HG03460 (cell line): Measurements from ENCODE around the gene TTC32.
"Not testable (repeated sequence)": the region's sequence is repeated elsewhere in the genome, so short reads cannot be mapped to it uniquely, and the experiment has no call there.

Source experiments
- ATAC-seq: cut with Tn5 transposase; IDR thresholded peaks from one replicate; pipeline ENCODE4 v1.9.1; 2021; ENCODE audit not compliant: unreplicated experiment

The TTC32 gene

GRCh38 chr2:19901442-19902215, at the start of gene TTC32:
TTC32 (minus strand) TSS chr2:19901983; CDS start chr2:19901854, 129 bp downstream.
- peak; percentile 83 for ATAC-seq

- no peak for ATAC-seq
Measured at GRCh38 chr2:19949071-19949470, 47.3 kb upstream of the TTC32 start.

- no peak for ATAC-seq
Measured at GRCh38 chr2:19947184-19947940, 45.6 kb upstream of the TTC32 start.

- no peak for ATAC-seq
Measured at GRCh38 chr2:19944205-19944845, 42.5 kb upstream of the TTC32 start.

GRCh38 chr2:19943189-19943588, 41.4 kb upstream of the TTC32 start:
- no peak for ATAC-seq

GRCh38 chr2:19942199-19942598, 40.4 kb upstream of the TTC32 start:
- no peak for ATAC-seq

GRCh38 chr2:19937004-19937403, 35.2 kb upstream of the TTC32 start:
- ATAC-seq: no peak

GRCh38 chr2:19936203-19936602, 34.4 kb upstream of the TTC32 start:
- no peak for ATAC-seq

- ATAC-seq: peak; percentile 91
Measured at GRCh38 chr2:19933351-19933981, 31.7 kb upstream of the TTC32 start.

- peak; percentile 22 for ATAC-seq
Measured at GRCh38 chr2:19932928-19933327, 31.1 kb upstream of the TTC32 start.

- ATAC-seq: no peak
Measured at GRCh38 chr2:19929226-19929625, 27.4 kb upstream of the TTC32 start.

- not testable (repeated sequence) for ATAC-seq
Measured at GRCh38 chr2:19927816-19928215, 26.0 kb upstream of the TTC32 start.

- ATAC-seq: not testable (repeated sequence)
Measured at GRCh38 chr2:19924526-19924925, 22.7 kb upstream of the TTC32 start.

- not testable (repeated sequence) for ATAC-seq
Measured at GRCh38 chr2:19922188-19922587, 20.4 kb upstream of the TTC32 start.

GRCh38 chr2:19916385-19916950, 14.7 kb upstream of the TTC32 start:
- no peak for ATAC-seq

- no peak for ATAC-seq
Measured at GRCh38 chr2:19914266-19914975, 12.6 kb upstream of the TTC32 start.

- no peak for ATAC-seq
Measured at GRCh38 chr2:19911808-19912509, 10.2 kb upstream of the TTC32 start.

- ATAC-seq: peak; percentile 6
Measured at GRCh38 chr2:19902216-19902740, 495 bp upstream of the TTC32 start.

GRCh38 chr2:19900931-19901441, 797 bp downstream of the TTC32 start:
- ATAC-seq: peak; percentile 3
